Activated gamma-delta T cell (primary cell): ENCODE measurements around the gene YEATS2.

Source experiments
- DNase-seq: peaks from one replicate; lab custom pipeline; 2025; lab: John Stamatoyannopoulos, UW

Gene YEATS2

GRCh38 chr3:183837390-183837789, 139.8 kb downstream of the YEATS2 start:
- DNase-seq: no peak

DNA sequence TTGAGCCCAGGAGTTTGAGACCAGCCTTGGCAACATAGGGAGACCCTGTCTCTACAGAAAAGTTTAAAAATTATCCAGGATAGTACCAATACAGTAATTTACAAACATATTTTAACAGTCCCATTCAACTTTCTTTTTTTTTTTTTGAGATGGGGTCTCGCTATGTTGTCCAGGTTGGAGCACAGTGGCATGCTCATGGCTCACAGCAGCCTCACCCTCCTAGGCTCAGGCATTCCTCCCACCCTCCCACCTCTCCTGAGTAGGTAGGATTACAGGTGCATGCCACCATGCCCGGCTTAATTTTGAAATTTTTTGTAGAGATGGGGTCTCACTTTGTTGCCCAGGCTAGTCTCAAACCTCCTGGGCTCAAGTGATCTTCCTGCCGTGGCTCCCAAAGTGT, 140.3 kb downstream of the YEATS2 start:
- no peak for DNase-seq

- no peak for DNase-seq
Measured at GRCh38 chr3:183839751-183840150, 142.2 kb downstream of the YEATS2 start.

DNA sequence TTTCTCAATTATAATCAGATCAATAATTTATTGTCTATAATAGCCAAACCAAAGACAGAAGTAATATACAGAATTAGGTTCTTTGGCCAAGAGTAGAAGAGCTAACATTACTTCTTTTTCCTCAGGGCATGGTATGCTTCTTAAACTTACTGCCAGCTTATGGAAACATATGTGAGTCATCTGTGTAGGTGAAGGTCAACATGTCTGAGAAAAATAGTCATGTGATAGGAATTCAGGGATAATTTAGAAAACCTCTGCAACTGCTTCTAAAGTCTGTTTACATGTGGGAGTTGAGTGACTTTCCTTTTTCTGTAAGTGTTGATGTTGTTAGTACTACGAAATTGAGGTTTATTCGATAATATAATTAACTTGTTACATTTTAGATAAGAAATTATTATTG, 147.0 kb downstream of the YEATS2 start:
- no peak for DNase-seq

- DNase-seq: no peak
Measured at GRCh38 chr3:183845090-183845489, 147.5 kb downstream of the YEATS2 start.

- DNase-seq: no peak
Measured at GRCh38 chr3:183845608-183846288, 148.2 kb downstream of the YEATS2 start.

DNA sequence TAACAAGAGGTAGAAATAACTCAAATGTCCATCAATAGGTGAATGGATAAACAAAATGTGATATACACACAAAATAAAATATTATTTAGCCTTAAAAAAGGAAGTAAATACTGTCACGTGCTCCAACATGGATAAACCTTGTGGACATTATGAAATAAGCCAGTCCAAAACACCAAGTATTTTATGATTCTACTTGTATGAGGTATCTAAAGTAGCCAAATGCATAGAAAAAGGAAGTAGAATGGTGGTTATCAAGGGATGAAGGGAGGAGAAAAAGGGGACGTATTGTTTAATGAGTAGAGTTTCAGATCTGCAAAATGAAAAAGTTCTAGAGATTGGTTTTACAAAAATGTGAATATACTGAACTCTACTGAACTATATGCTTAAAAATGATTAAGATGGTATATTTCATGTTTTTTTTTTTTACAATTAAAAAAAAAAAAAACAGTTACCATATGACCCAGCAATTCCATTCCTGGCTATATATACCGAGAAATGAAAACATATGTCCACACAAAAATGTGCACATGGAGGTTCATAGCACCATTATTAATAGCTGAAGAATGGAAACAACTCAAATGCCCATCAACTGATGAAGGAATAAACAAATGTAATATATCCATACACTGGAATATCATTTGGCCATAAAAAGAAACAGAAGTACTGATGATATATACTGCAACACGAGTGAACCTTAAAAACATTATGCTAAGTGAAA, 156.9 kb downstream of the YEATS2 start:
- DNase-seq: no peak

DNA sequence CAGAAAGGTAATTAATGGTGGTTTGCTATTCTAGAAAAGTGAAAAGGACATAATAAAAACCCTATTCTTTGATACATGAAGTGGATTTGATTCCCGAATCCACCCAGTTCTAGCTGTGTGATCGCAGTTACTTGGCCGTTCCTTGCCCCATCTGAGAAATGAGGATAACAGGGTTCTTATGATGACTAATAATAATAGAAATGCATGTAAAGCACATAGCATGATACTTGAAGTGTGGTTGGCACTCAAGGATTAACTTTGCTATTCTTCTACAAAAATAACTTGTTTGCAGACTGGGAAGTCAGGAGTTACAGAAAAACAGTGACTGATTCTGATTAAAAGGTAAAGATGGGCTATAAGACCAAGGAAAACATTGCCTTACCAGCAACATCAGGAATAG, 160.3 kb downstream of the YEATS2 start:
- no peak for DNase-seq
